WTC11 (cell line): ENCODE data around the gene PGAM5. TPM values are rescaled to one million over a fixed set of nuclear protein-coding genes. Genes with fewer than 3 reads are reported as not detected.

Source experiments
- ATAC-seq: fragments of 200-7000 bp; cut with Tn5 transposase; 2 replicates; pipeline ENCODE4 v1.10.0; 2021; ENCODE audit warnings: mild to moderate bottlenecking, moderate library complexity
- CTCF ChIA-PET: fragments of 300-600 bp; sonication (Branson Sonifier 250); formaldehyde crosslinking; loops from one replicate; lab custom pipeline; 2021; ENCODE audit warnings: antibody characterized with exemption; lab: Charles Lee
- POLR2A ChIA-PET: fragments of 350-600 bp; sonication (Branson Sonifier 250); formaldehyde crosslinking; loops from one replicate; lab custom pipeline; 2021; ENCODE audit warnings: antibody characterized with exemption; lab: Charles Lee
- DNase-seq: peaks from one replicate; pipeline ENCODE4 v3.0.0; 2021; ENCODE audit warnings: low spot score
- H3K27ac Mint-ChIP-seq: 2 replicates; pipeline ENCODE4 v1.8.0; 2021; ENCODE audit warnings: mixed read lengths
- H3K27me3 Mint-ChIP-seq: 2 replicates; pipeline ENCODE4 v1.8.0; 2021; ENCODE audit warnings: low read depth, mild to moderate bottlenecking, moderate library complexity, mixed read lengths
- H3K36me3 Mint-ChIP-seq: 2 replicates; pipeline ENCODE4 v1.8.0; 2021; ENCODE audit warnings: mixed read lengths
- H3K4me1 Mint-ChIP-seq: 2 replicates; pipeline ENCODE4 v1.8.0; 2022; ENCODE audit warnings: mixed read lengths
- H3K4me3 Mint-ChIP-seq: 2 replicates; pipeline ENCODE4 v1.8.0; 2021; ENCODE audit warnings: mild to moderate bottlenecking, moderate library complexity, mixed read lengths
- H3K9me3 Mint-ChIP-seq: 2 replicates; pipeline ENCODE4 v1.8.0; 2021; ENCODE audit warnings: mixed read lengths
- CREB1 ChIP-seq: sonication (generic); formaldehyde crosslinking; IDR thresholded peaks from 2 replicates; pipeline ENCODE4 v1.8.0; 2023; ENCODE audit warnings: mild to moderate bottlenecking, missing genetic modification reagents
- FOXP1 ChIP-seq: sonication (generic); formaldehyde crosslinking; IDR thresholded peaks from 2 replicates; pipeline ENCODE4 v1.8.0; 2022; ENCODE audit warnings: missing genetic modification reagents, mild to moderate bottlenecking, moderate library complexity, borderline replicate concordance
- GABPB1 ChIP-seq: sonication (generic); formaldehyde crosslinking; IDR thresholded peaks from 2 replicates; pipeline ENCODE4 v1.8.1; 2023; ENCODE audit warnings: mild to moderate bottlenecking, missing genetic modification reagents
- GRHL2 ChIP-seq: fragments of 250-450 bp; sonication (Bioruptor Pico); IDR thresholded peaks from 2 replicates; pipeline ENCODE4 v1.8.0; 2022; ENCODE audit warnings: mild to moderate bottlenecking, moderate library complexity; ENCODE audit not compliant: insufficient replicate concordance, severe bottlenecking
- MXD4 ChIP-seq: fragments of 250-450 bp; sonication (Bioruptor Pico); IDR thresholded peaks from 2 replicates; pipeline ENCODE4 v1.8.0; 2021; ENCODE audit warnings: mild to moderate bottlenecking, moderate library complexity, borderline replicate concordance
- NR3C1 ChIP-seq: sonication (generic); formaldehyde crosslinking; conservative IDR thresholded peaks from 2 replicates; pipeline ENCODE4 v1.8.1; 2023; ENCODE audit warnings: low read depth, mild to moderate bottlenecking, missing genetic modification reagents
- SOX15 ChIP-seq: fragments of 250-450 bp; sonication (Bioruptor Pico); IDR thresholded peaks from 2 replicates; pipeline ENCODE4 v1.9.0; 2021; ENCODE audit warnings: mild to moderate bottlenecking
- TEAD1 ChIP-seq: sonication (generic); formaldehyde crosslinking; IDR thresholded peaks from 2 replicates; pipeline ENCODE4 v1.8.0; 2022; ENCODE audit warnings: mild to moderate bottlenecking, missing genetic modification reagents
- TEAD4 ChIP-seq: sonication (generic); formaldehyde crosslinking; IDR thresholded peaks from 2 replicates; pipeline ENCODE4 v1.8.0; 2022; ENCODE audit warnings: mild to moderate bottlenecking, missing genetic modification reagents
- ZNF138 ChIP-seq: sonication (generic); formaldehyde crosslinking; conservative IDR thresholded peaks from 2 replicates; pipeline ENCODE4 v1.8.1; 2022; ENCODE audit warnings: mild to moderate bottlenecking, moderate library complexity, missing genetic modification reagents
- total RNA-seq: library from RNA; stranded (reverse); gene quantifications from 3 replicates; pipeline ENCODE4 v1.2.3, GENCODE V29; 2021
- TF ChIP-seq, protein P1 (sequence below): sonication (generic); formaldehyde crosslinking; IDR thresholded peaks from 2 replicates; pipeline ENCODE4 v1.8.0; 2022; ENCODE audit warnings: mild to moderate bottlenecking, missing genetic modification reagents
- TF ChIP-seq, protein P2 (sequence below): sonication (generic); formaldehyde crosslinking; IDR thresholded peaks from 2 replicates; pipeline ENCODE4 v1.8.1; 2023; ENCODE audit warnings: mild to moderate bottlenecking, missing genetic modification reagents
- TF ChIP-seq, protein P3 (sequence below): sonication (generic); formaldehyde crosslinking; IDR thresholded peaks from 2 replicates; pipeline ENCODE4 v1.8.1; 2023; ENCODE audit warnings: mild to moderate bottlenecking, missing genetic modification reagents, moderate library complexity
- TF ChIP-seq, protein P4 (sequence below): sonication (generic); formaldehyde crosslinking; IDR thresholded peaks from 2 replicates; pipeline ENCODE4 v1.8.1; 2022; ENCODE audit warnings: mild to moderate bottlenecking, moderate library complexity, missing genetic modification reagents
- TF ChIP-seq, protein P5 (sequence below): sonication (generic); formaldehyde crosslinking; IDR thresholded peaks from 2 replicates; pipeline ENCODE4 v1.8.0; 2022; ENCODE audit warnings: mild to moderate bottlenecking, missing genetic modification reagents
- TF ChIP-seq, protein P6 (sequence below): sonication (generic); formaldehyde crosslinking; IDR thresholded peaks from 2 replicates; pipeline ENCODE4 v1.8.0; 2022; ENCODE audit warnings: mild to moderate bottlenecking, missing genetic modification reagents
- TF ChIP-seq, protein P7 (sequence below): sonication (generic); formaldehyde crosslinking; IDR thresholded peaks from 2 replicates; pipeline ENCODE4 v1.8.1; 2022; ENCODE audit warnings: low read depth, mild to moderate bottlenecking, moderate library complexity, missing genetic modification reagents, borderline replicate concordance
- TF ChIP-seq, protein P8 (sequence below): sonication (generic); formaldehyde crosslinking; IDR thresholded peaks from 2 replicates; pipeline ENCODE4 v1.8.0; 2022; ENCODE audit warnings: missing genetic modification reagents
- TF ChIP-seq, protein P9 (sequence below): sonication (generic); formaldehyde crosslinking; IDR thresholded peaks from 2 replicates; pipeline ENCODE4 v1.8.0; 2023; ENCODE audit warnings: missing genetic modification reagents

PGAM5 gene
- total RNA-seq, 1 experiment from 2014 or later = 89.7 TPM

DNA sequence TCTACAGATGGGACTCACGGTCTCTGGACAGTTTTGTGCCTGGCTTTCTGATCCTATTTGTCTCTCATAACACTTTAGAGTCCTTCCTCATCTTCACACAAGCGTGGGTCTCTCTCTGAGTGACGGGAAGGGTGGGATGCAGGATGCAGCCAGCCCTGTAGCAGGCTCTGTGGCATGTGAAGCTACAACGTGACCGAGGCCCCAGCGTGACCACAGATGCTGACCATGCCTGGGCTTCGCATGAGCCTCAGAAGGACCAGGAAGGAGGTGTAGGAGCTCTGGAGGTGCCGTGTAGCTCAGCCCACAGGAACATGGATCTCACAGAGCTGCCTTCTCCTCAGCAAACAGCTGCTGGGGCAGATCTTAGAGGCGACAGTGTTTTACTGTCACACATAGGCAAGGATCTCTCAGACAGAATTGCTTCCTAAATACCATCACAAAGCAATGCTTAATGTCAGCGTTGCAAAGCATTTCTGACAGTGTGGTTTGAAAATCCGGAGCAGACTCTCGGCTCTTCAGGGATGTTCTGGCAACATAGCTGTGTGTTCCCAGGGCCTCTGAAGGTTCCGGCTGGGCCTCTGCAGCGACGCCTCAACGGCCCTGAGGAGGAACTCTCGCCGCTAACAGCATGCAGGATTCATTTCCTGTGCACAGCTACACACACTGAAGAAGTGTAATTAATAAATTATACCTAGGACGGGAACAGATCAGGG is 29.1 kb downstream of the PGAM5 start:
- TF ChIP-seq CREB1 (no peak), NR3C1 (CRISPR knock-in tag) (no peak), GRHL2 (CRISPR knock-in tag) (no peak), MXD4 (no peak)
- TF ChIP-seq, protein P1, sequence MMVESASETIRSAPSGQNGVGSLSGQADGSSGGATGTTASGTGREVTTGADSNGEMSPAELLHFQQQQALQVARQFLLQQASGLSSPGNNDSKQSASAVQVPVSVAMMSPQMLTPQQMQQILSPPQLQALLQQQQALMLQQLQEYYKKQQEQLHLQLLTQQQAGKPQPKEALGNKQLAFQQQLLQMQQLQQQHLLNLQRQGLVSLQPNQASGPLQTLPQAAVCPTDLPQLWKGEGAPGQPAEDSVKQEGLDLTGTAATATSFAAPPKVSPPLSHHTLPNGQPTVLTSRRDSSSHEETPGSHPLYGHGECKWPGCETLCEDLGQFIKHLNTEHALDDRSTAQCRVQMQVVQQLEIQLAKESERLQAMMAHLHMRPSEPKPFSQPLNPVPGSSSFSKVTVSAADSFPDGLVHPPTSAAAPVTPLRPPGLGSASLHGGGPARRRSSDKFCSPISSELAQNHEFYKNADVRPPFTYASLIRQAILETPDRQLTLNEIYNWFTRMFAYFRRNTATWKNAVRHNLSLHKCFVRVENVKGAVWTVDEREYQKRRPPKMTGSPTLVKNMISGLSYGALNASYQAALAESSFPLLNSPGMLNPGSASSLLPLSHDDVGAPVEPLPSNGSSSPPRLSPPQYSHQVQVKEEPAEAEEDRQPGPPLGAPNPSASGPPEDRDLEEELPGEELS (CRISPR knock-in tag) = no peak
- no peak overlapping the region for H3K4me3 Mint-ChIP-seq
- ChIA-PET CTCF (no interaction called here), POLR2A (interaction anchor here (0.6 kb wide), 1 partner anchor 12 kb away, joined by 4 read pairs; no protein-coding TSS in a partner anchor)
- H3K4me1 Mint-ChIP-seq = no peaks in the 10 kb centered on the region
- H3K9me3 Mint-ChIP-seq = peaks cover 6% of the 10 kb centered on the region; the same call in 1 of the 2 replicates
- no peaks in the 10 kb centered on the region for H3K27me3 Mint-ChIP-seq
- no peak overlapping the region for H3K27ac Mint-ChIP-seq
- DNase-seq (no peak), ATAC-seq (no peak)
- H3K36me3 Mint-ChIP-seq = peaks cover 88% of the 10 kb centered on the region

DNA sequence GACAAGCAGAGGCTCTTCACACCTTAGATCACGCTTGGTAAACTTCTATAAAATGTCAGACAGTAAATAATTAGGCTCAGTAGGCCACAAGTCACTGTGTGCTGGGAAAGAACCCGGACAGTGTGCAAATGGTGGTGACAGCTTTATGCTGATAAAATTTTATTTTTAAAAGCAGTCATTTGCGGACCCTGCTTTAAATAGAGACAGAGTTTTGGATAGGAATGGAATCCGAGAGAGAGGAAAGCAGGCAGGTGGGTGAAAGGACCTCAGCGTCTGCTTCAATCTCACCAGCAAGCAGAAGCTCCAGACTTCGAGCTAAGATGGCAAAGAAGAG is 29.6 kb downstream of the PGAM5 start:
- ATAC-seq (no peak), DNase-seq (no peak)
- ChIA-PET POLR2A (no interaction called here), CTCF (interaction anchor here (0.8 kb wide), 1 partner anchor 28 kb away, joined by 3 read pairs; no protein-coding TSS in a partner anchor)
- Mint-ChIP-seq H3K4me1 (no peaks in the 10 kb centered on the region), H3K27ac (no peak overlapping the region), H3K27me3 (no peaks in the 10 kb centered on the region), H3K36me3 (peaks cover 88% of the 10 kb centered on the region), H3K9me3 (peaks cover 6% of the 10 kb centered on the region; the same call in 1 of the 2 replicates), H3K4me3 (no peak overlapping the region)
- TF ChIP-seq, protein P2, sequence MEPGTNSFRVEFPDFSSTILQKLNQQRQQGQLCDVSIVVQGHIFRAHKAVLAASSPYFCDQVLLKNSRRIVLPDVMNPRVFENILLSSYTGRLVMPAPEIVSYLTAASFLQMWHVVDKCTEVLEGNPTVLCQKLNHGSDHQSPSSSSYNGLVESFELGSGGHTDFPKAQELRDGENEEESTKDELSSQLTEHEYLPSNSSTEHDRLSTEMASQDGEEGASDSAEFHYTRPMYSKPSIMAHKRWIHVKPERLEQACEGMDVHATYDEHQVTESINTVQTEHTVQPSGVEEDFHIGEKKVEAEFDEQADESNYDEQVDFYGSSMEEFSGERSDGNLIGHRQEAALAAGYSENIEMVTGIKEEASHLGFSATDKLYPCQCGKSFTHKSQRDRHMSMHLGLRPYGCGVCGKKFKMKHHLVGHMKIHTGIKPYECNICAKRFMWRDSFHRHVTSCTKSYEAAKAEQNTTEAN (CRISPR knock-in tag) = no peak
- TF ChIP-seq GABPB1 (CRISPR knock-in tag) (no peak), TEAD1 (CRISPR knock-in tag) (no peak), FOXP1 (CRISPR knock-in tag) (no peak), TEAD4 (CRISPR knock-in tag) (no peak), ZNF138 (CRISPR knock-in tag) (no peak), SOX15 (no peak)
- TF ChIP-seq, protein P3, sequence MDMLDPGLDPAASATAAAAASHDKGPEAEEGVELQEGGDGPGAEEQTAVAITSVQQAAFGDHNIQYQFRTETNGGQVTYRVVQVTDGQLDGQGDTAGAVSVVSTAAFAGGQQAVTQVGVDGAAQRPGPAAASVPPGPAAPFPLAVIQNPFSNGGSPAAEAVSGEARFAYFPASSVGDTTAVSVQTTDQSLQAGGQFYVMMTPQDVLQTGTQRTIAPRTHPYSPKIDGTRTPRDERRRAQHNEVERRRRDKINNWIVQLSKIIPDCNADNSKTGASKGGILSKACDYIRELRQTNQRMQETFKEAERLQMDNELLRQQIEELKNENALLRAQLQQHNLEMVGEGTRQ (CRISPR knock-in tag) = no peak
- TF ChIP-seq, protein P4, sequence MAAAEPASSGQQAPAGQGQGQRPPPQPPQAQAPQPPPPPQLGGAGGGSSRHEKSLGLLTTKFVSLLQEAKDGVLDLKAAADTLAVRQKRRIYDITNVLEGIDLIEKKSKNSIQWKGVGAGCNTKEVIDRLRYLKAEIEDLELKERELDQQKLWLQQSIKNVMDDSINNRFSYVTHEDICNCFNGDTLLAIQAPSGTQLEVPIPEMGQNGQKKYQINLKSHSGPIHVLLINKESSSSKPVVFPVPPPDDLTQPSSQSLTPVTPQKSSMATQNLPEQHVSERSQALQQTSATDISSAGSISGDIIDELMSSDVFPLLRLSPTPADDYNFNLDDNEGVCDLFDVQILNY (CRISPR knock-in tag) = no peak
- TF ChIP-seq, protein P5, sequence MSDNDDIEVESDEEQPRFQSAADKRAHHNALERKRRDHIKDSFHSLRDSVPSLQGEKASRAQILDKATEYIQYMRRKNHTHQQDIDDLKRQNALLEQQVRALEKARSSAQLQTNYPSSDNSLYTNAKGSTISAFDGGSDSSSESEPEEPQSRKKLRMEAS (CRISPR knock-in tag) = no peak
- TF ChIP-seq, protein P6, sequence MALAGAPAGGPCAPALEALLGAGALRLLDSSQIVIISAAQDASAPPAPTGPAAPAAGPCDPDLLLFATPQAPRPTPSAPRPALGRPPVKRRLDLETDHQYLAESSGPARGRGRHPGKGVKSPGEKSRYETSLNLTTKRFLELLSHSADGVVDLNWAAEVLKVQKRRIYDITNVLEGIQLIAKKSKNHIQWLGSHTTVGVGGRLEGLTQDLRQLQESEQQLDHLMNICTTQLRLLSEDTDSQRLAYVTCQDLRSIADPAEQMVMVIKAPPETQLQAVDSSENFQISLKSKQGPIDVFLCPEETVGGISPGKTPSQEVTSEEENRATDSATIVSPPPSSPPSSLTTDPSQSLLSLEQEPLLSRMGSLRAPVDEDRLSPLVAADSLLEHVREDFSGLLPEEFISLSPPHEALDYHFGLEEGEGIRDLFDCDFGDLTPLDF (CRISPR knock-in tag) = no peak
- TF ChIP-seq, protein P7, sequence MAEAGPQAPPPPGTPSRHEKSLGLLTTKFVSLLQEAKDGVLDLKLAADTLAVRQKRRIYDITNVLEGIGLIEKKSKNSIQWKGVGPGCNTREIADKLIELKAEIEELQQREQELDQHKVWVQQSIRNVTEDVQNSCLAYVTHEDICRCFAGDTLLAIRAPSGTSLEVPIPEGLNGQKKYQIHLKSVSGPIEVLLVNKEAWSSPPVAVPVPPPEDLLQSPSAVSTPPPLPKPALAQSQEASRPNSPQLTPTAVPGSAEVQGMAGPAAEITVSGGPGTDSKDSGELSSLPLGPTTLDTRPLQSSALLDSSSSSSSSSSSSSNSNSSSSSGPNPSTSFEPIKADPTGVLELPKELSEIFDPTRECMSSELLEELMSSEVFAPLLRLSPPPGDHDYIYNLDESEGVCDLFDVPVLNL (CRISPR knock-in tag) = no peak
- TF ChIP-seq, protein P8, sequence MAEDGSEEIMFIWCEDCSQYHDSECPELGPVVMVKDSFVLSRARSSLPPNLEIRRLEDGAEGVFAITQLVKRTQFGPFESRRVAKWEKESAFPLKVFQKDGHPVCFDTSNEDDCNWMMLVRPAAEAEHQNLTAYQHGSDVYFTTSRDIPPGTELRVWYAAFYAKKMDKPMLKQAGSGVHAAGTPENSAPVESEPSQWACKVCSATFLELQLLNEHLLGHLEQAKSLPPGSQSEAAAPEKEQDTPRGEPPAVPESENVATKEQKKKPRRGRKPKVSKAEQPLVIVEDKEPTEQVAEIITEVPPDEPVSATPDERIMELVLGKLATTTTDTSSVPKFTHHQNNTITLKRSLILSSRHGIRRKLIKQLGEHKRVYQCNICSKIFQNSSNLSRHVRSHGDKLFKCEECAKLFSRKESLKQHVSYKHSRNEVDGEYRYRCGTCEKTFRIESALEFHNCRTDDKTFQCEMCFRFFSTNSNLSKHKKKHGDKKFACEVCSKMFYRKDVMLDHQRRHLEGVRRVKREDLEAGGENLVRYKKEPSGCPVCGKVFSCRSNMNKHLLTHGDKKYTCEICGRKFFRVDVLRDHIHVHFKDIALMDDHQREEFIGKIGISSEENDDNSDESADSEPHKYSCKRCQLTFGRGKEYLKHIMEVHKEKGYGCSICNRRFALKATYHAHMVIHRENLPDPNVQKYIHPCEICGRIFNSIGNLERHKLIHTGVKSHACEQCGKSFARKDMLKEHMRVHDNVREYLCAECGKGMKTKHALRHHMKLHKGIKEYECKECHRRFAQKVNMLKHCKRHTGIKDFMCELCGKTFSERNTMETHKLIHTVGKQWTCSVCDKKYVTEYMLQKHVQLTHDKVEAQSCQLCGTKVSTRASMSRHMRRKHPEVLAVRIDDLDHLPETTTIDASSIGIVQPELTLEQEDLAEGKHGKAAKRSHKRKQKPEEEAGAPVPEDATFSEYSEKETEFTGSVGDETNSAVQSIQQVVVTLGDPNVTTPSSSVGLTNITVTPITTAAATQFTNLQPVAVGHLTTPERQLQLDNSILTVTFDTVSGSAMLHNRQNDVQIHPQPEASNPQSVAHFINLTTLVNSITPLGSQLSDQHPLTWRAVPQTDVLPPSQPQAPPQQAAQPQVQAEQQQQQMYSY = no peak
- TF ChIP-seq, protein P9, sequence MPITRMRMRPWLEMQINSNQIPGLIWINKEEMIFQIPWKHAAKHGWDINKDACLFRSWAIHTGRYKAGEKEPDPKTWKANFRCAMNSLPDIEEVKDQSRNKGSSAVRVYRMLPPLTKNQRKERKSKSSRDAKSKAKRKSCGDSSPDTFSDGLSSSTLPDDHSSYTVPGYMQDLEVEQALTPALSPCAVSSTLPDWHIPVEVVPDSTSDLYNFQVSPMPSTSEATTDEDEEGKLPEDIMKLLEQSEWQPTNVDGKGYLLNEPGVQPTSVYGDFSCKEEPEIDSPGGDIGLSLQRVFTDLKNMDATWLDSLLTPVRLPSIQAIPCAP (CRISPR knock-in tag) = no peak
- TF ChIP-seq, protein P1 (CRISPR knock-in tag) = no peak
